HL-60 (cell line): Measurements from ENCODE around the gene LSM2.
"Not testable (repeated sequence)": the region's sequence is repeated elsewhere in the genome, so short reads cannot be mapped to it uniquely, and the experiment has no call there.

Experiments
- DNase-seq, 2 experiments: peaks; one replicate each; pipeline ENCODE4 v3.0.0-alpha.2; 2010 to 2020; ENCODE audit warnings: low read depth in 1 of 2, low spot score in 1 of 2
- H3K27ac ChIP-seq: fragments of 250-450 bp; sonication (Bioruptor Pico); replicated peaks from 2 replicates; pipeline ENCODE4 v1.5.1; 2020; ENCODE audit warnings: mild to moderate bottlenecking, moderate library complexity
- H3K27me3 ChIP-seq: fragments of 250-450 bp; sonication (Bioruptor Pico); 2 replicates; pipeline ENCODE4 v1.5.1; 2021; ENCODE audit warnings: mild to moderate bottlenecking, moderate library complexity; ENCODE audit not compliant: insufficient read depth, poor library complexity, severe bottlenecking
- H3K4me3 ChIP-seq: replicated peaks from 2 replicates; pipeline ENCODE4 v1.5.1; 2011; ENCODE audit warnings: mild to moderate bottlenecking, control low read depth, low read length; ENCODE audit not compliant: insufficient read depth
- GABPA ChIP-seq: IDR thresholded peaks from 2 replicates; pipeline ENCODE4 v1.6.1; 2012; ENCODE audit warnings: low read depth
- POLR2AphosphoS5 ChIP-seq: IDR thresholded peaks from 2 replicates; pipeline ENCODE4 v1.6.1; 2012; ENCODE audit warnings: low read depth
- SPI1 ChIP-seq: IDR thresholded peaks from 2 replicates; pipeline ENCODE4 v1.6.1; 2012; ENCODE audit warnings: low read depth, mild to moderate bottlenecking, borderline replicate concordance
- TF ChIP-seq, protein P1 (sequence below): IDR thresholded peaks from one replicate; pipeline ENCODE4 v1.5.1; 2011; ENCODE audit warnings: low read length, control low read depth, inconsistent platforms; ENCODE audit not compliant: insufficient read depth
- TF ChIP-seq, protein P2 (sequence below): IDR thresholded peaks from 2 replicates; pipeline ENCODE4 v1.6.1; 2012; ENCODE audit warnings: low read depth; ENCODE audit not compliant: insufficient replicate concordance

LSM2 gene

DNA sequence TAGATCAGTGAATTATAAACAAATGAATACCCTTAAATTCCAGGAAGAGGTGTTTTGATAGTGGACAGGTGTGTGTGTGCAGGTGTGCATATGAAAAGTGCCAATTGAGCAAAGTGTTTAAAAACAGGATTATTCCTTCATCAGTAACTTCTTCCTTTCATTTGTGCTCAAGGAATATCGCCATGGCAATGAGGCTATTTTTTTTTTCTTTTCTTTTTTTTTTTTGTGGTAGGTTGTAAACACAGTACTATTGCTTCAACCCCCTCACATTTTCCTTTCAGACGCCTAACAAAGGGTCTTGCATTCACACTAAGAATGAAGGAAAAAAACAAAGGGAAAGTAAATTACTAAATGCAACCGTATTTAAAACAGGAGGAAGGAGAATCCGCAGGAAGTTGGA lies 18.8 kb upstream of the LSM2 start:
- no peak for DNase-seq
- H3K4me3 ChIP-seq = no peak overlapping the region
- H3K27ac ChIP-seq = no peak overlapping the region
- H3K27me3 ChIP-seq = no peaks in the 10 kb centered on the region
- TF ChIP-seq SPI1 = no peak

DNA sequence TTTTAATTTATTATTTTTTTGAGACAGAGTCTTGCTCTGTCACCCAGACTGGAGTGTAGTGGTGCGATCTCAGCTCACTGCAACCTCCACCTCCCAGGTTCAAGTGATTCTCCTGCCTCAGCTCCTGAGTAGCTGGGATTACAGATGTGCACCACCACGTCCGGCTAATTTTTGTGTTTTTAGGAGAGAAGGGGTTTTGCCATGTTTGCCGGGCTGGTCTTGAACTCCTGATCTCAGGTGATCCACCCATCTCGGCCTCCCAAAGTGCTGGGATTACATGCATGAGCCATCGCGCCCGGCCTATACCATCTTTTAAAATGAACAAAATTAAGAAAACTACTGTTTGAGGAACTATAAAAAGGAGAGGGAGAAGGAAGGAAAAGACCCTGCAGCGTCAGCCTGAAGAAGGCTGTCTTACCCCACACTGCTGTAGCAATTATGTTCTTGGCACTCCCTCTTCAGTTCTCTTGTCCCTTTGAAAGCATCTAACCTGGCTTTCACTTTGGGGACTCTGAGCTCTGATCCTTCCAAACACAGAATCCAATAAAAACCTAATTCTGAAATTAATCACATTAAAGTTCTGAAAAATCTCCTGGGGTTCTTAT lies 16.9 kb upstream of the LSM2 start:
- peak in 1 of 2 experiments; percentile 57 for DNase-seq
- H3K27me3 ChIP-seq, H3K4me3 ChIP-seq: not testable (repeated sequence)
- H3K27ac ChIP-seq = peak overlapping the region; percentile 75

DNA sequence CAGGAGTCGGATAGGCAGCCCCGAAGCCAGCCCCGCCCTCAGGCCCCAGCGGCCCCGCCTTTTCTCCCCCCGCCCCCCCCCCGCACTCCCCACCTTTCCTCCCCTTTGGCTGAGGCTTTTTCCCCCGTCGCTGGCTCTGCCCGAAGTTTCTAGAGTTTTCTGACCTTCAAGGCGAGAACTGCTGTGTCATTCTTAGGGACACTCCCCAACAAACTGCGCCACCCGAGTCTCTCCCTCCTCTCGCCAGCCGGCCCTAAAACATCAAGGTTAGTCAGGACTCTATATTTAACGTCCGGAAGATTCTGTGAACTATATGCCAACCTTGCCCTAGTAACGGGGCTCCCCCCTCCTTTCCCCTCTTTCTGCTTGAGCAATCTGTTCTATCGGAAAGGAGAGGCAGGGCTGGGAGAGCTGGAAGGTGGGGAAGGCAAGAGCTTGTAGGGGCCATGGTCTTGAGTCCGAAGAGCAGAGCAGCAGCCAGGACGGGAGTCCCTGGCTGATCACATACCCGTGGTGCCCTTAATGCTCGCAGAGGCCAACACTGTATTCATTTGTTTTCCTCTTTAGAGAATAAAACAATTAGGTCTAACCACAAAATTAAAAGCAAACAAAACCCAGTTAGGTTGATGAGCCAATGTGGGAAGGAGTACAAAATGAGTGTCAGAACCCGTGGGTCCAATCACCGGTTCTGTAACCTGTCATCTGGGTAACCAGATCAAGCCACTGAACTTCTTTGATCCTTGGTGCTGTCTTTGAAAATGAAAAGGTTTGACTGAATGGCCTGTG lies 15.5 kb upstream of the LSM2 start:
- DNase-seq = peak; percentile 77 to 86
- Histone ChIP-seq H3K27me3 (no peaks in the 10 kb centered on the region), H3K4me3 (peak overlapping the region; percentile 47), H3K27ac (peak overlapping the region; percentile 75)
- no peak for TF ChIP-seq SPI1
- TF ChIP-seq, protein P1, sequence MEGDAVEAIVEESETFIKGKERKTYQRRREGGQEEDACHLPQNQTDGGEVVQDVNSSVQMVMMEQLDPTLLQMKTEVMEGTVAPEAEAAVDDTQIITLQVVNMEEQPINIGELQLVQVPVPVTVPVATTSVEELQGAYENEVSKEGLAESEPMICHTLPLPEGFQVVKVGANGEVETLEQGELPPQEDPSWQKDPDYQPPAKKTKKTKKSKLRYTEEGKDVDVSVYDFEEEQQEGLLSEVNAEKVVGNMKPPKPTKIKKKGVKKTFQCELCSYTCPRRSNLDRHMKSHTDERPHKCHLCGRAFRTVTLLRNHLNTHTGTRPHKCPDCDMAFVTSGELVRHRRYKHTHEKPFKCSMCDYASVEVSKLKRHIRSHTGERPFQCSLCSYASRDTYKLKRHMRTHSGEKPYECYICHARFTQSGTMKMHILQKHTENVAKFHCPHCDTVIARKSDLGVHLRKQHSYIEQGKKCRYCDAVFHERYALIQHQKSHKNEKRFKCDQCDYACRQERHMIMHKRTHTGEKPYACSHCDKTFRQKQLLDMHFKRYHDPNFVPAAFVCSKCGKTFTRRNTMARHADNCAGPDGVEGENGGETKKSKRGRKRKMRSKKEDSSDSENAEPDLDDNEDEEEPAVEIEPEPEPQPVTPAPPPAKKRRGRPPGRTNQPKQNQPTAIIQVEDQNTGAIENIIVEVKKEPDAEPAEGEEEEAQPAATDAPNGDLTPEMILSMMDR = no peak
- no peak for TF ChIP-seq GABPA
- TF ChIP-seq, protein P2, sequence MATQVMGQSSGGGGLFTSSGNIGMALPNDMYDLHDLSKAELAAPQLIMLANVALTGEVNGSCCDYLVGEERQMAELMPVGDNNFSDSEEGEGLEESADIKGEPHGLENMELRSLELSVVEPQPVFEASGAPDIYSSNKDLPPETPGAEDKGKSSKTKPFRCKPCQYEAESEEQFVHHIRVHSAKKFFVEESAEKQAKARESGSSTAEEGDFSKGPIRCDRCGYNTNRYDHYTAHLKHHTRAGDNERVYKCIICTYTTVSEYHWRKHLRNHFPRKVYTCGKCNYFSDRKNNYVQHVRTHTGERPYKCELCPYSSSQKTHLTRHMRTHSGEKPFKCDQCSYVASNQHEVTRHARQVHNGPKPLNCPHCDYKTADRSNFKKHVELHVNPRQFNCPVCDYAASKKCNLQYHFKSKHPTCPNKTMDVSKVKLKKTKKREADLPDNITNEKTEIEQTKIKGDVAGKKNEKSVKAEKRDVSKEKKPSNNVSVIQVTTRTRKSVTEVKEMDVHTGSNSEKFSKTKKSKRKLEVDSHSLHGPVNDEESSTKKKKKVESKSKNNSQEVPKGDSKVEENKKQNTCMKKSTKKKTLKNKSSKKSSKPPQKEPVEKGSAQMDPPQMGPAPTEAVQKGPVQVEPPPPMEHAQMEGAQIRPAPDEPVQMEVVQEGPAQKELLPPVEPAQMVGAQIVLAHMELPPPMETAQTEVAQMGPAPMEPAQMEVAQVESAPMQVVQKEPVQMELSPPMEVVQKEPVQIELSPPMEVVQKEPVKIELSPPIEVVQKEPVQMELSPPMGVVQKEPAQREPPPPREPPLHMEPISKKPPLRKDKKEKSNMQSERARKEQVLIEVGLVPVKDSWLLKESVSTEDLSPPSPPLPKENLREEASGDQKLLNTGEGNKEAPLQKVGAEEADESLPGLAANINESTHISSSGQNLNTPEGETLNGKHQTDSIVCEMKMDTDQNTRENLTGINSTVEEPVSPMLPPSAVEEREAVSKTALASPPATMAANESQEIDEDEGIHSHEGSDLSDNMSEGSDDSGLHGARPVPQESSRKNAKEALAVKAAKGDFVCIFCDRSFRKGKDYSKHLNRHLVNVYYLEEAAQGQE = no peak
- TF ChIP-seq POLR2AphosphoS5 = no peak

DNA sequence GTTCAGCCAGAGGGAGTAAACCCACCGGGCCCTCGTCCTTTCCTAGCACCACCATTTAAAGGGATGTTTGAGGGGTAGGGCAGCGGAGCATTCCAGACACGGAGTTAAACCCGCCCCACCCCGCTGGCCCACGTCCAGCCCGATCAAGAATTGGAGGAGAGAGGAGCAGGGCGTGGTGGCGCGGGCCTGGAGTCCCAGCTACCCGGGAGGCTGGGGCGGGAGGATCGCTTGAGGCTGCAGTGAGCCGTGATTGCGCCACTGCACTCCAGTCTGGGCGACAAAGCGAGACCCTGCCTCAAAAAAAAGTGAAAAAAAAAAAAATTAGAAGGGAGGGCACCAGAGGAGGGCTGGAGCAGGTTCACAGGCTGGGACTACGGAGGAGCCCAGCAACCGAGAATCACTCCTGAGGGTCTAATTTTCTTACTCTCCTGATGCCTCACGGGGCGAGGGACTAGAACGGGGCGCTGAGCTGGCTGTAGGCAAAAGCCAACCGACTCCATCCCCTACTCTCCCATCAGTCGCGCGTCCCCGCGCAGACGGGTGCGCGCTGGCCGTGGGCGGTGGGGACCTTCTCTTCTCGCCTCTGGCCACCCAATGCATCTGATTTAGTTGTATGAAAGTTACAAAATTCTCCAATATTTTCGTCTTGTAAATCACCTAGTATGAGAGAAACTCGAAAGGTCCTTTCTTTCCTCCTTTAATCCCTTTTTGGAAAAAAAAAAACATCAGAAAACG lies 14.7 kb upstream of the LSM2 start:
- no peak for TF ChIP-seq SPI1
- TF ChIP-seq, protein P1 = no peak
- TF ChIP-seq, protein P2 = no peak
- TF ChIP-seq GABPA = no peak
- TF ChIP-seq POLR2AphosphoS5 = no peak; the same call in 1 of the 2 replicates
- H3K27me3 ChIP-seq = no peaks in the 10 kb centered on the region
- H3K4me3 ChIP-seq = peak overlapping the region; percentile 47
- DNase-seq = peak in 1 of 2 experiments; percentile 51
- peak overlapping the region; percentile 75 for H3K27ac ChIP-seq

DNA sequence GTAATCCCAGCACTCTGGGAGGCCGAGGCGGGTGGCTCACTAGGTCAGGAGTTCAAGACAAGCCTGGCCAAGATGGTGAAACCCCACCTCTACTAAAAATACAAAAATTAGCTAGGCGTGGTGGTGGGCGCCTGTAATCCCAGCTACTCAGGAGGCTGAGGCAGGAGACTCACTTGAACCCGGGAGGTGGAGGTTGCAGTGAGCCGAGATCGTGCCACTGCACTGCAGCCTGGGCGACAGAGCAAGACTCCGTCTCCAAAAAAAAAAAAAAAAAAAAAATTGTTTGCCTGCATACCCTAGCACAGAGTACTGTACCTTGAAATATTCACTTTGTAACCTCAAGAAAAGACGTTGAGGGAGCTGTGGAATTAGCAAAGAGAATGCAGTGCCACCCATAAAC lies 13.6 kb upstream of the LSM2 start:
- not testable (repeated sequence) for DNase-seq, H3K27ac ChIP-seq, H3K27me3 ChIP-seq, H3K4me3 ChIP-seq
